SK-N-SH (cell line): ENCODE data around the gene APOL2. TPM values are rescaled to one million over a fixed set of nuclear protein-coding genes. Genes with fewer than 3 reads are reported as not detected.
"Not testable (repeated sequence)": the region's sequence is repeated elsewhere in the genome, so short reads cannot be mapped to it uniquely, and the experiment has no call there.

Experiments
- CTCF ChIA-PET: fragments of 300-600, 350-600 bp; formaldehyde crosslinking; extraction: SDS; loops from one replicate; lab custom pipeline; 2021; lab: Yijun Ruan, JAX
- POLR2A ChIA-PET: fragments of 350-600 bp; sonication (Branson Sonifier 250); formaldehyde crosslinking; extraction: SDS; loops from one replicate; lab custom pipeline; 2020; ENCODE audit warnings: antibody characterized with exemption, inconsistent platforms; lab: Yijun Ruan, JAX
- DNase-seq: peaks from one replicate; pipeline ENCODE4 v3.0.0; 2012
- H2AFZ ChIP-seq: fragments of 200-600 bp; sonication (generic); 2 replicates; pipeline ENCODE4 v1.8.1; 2016; ENCODE audit warnings: antibody characterized with exemption, mild to moderate bottlenecking, low read depth
- H3F3A ChIP-seq: fragments of 200-600 bp; sonication (generic); replicated peaks from 2 replicates; pipeline ENCODE3; 2016; ENCODE audit warnings: antibody characterized with exemption, mild to moderate bottlenecking; ENCODE audit not compliant: insufficient read depth
- H3K27ac ChIP-seq, 2 experiments: fragments of 200-500 bp in 1 of 2; fragments of 200-600 bp in 1 of 2; sonication (Bioruptor generic) in 1 of 2; sonication (generic), shearing (Covaris generic) in 1 of 2; 2 replicates each; pipeline versions ENCODE4 v1.5.1 to v1.6.1; 2014 to 2016; ENCODE audit warnings: low read depth in 2 of 2, inconsistent platforms in 1 of 2, low read length in 1 of 2, mild to moderate bottlenecking in 1 of 2, mixed read lengths in 1 of 2
- H3K27me3 ChIP-seq: fragments of 200-600 bp; sonication (generic), shearing (Covaris generic); 2 replicates; pipeline ENCODE4 v1.6.1; 2016; ENCODE audit warnings: mixed run types; ENCODE audit not compliant: insufficient read depth
- H3K36me3 ChIP-seq, 2 experiments: fragments of 200-500 bp in 1 of 2; fragments of 200-600 bp in 1 of 2; sonication (Bioruptor generic) in 1 of 2; sonication (generic) in 1 of 2; replicated peaks in 1 of 2; 2 replicates each; pipeline versions ENCODE3 to v1.5.1; 2014 to 2016; ENCODE audit warnings: low read length in 1 of 2, mild to moderate bottlenecking in 1 of 2; ENCODE audit not compliant: insufficient read depth in 2 of 2, control insufficient read depth in 1 of 2
- H3K4me1 ChIP-seq, 2 experiments: fragments of 200-500 bp in 1 of 2; fragments of 200-600 bp in 1 of 2; sonication (Bioruptor generic) in 1 of 2; sonication (generic), shearing (Covaris generic) in 1 of 2; 2 replicates each; pipeline versions ENCODE4 v1.5.1 to v1.6.1; 2014 to 2016; ENCODE audit warnings: low read depth in 1 of 2, low read length in 1 of 2, mixed run types in 1 of 2; ENCODE audit not compliant: insufficient read depth in 2 of 2, control insufficient read depth in 1 of 2
- H3K4me2 ChIP-seq: fragments of 200-600 bp; sonication (generic), shearing (Covaris generic); 2 replicates; pipeline ENCODE4 v1.6.1; 2017; ENCODE audit warnings: mixed run types
- H3K4me3 ChIP-seq, 2 experiments: fragments of 200-500 bp in 1 of 2; fragments of 200-600 bp in 1 of 2; sonication (Bioruptor generic) in 1 of 2; sonication (generic), shearing (Covaris generic) in 1 of 2; 2 replicates each; pipeline versions ENCODE4 v1.5.1 to v1.8.1; 2014 to 2016; ENCODE audit warnings: low read depth in 2 of 2, inconsistent platforms in 1 of 2, low read length in 1 of 2, mild to moderate bottlenecking in 1 of 2, mixed read lengths in 1 of 2, moderate library complexity in 1 of 2
- H3K79me2 ChIP-seq: fragments of 200-600 bp; sonication (generic); 2 replicates; pipeline ENCODE4 v1.8.1; 2017; ENCODE audit warnings: mild to moderate bottlenecking; ENCODE audit not compliant: insufficient read depth
- H3K9ac ChIP-seq: fragments of 200-600 bp; sonication (generic); 2 replicates; pipeline ENCODE4 v1.6.1; 2017; ENCODE audit warnings: mixed run types
- H3K9me2 ChIP-seq: fragments of 200-600 bp; sonication (generic); 2 replicates; pipeline ENCODE4 v1.6.1; 2017; ENCODE audit warnings: mixed run types
- H3K9me3 ChIP-seq: fragments of 200-600 bp; sonication (generic); 2 replicates; pipeline ENCODE4 v1.6.1; 2017; ENCODE audit warnings: mixed run types, mild to moderate bottlenecking, moderate library complexity
- H4K20me1 ChIP-seq: fragments of 200-600 bp; sonication (generic); 2 replicates; pipeline ENCODE4 v1.6.1; 2017; ENCODE audit warnings: mild to moderate bottlenecking, mixed run types; ENCODE audit not compliant: insufficient read depth
- CTCF ChIP-seq: fragments of 200-600 bp; sonication (generic); IDR thresholded peaks from 2 replicates; pipeline ENCODE4 v1.6.1; 2017; ENCODE audit warnings: antibody characterized with exemption, mild to moderate bottlenecking, moderate library complexity
- ELF1 ChIP-seq: IDR thresholded peaks from 2 replicates; pipeline ENCODE4 v1.4.0; 2012
- FOXJ3 ChIP-seq: sonication (generic); formaldehyde crosslinking; IDR thresholded peaks from 2 replicates; pipeline ENCODE4 v1.5.1; 2020; ENCODE audit warnings: mild to moderate bottlenecking, missing genetic modification reagents
- GATA2 ChIP-seq: sonication (generic); formaldehyde crosslinking; IDR thresholded peaks from 2 replicates; pipeline ENCODE4 v1.5.0; 2020; ENCODE audit warnings: mild to moderate bottlenecking, missing genetic modification reagents
- NFIC ChIP-seq: IDR thresholded peaks from 2 replicates; pipeline ENCODE4 v1.4.0; 2012; ENCODE audit warnings: borderline replicate concordance
- POLR2AphosphoS5 ChIP-seq: IDR thresholded peaks from 2 replicates; pipeline ENCODE4 v1.6.1; 2012; ENCODE audit warnings: low read depth, low read length
- RAD21 ChIP-seq: IDR thresholded peaks from 2 replicates; pipeline ENCODE4 v1.6.1; 2012; ENCODE audit warnings: mild to moderate bottlenecking, low read length
- RXRA ChIP-seq: IDR thresholded peaks from 2 replicates; pipeline ENCODE4 v1.4.0; 2012; ENCODE audit warnings: low read depth, mild to moderate bottlenecking, borderline replicate concordance
- USF1 ChIP-seq: IDR thresholded peaks from 2 replicates; pipeline ENCODE4 v1.4.0; 2012; ENCODE audit warnings: low read depth, borderline replicate concordance
- WGBS: methylation state at CpG from one replicate; pipeline ENCODE4 v1.1.6; 2017; ENCODE audit warnings: low lambda C conversion rate; 5-methylcytosine and 5-hydroxymethylcytosine counted together
- polyA plus RNA-seq, 3 experiments: library from polyadenylated mRNA; depleted of rRNA; stranded (reverse); fragments of >200 nt; gene quantifications; 2 replicates each; pipeline ENCODE4 v1.2.3, GENCODE V29; 2012

Gene APOL2
- polyA plus RNA-seq, 1 of the 3 experiments (the other 2 are of a cell fraction) = 8.3 TPM

- Histone ChIP-seq H3K36me3 (no peaks in the 10 kb centered on the region), H3F3A (no peaks in the 10 kb centered on the region), H3K79me2 (no peaks in the 10 kb centered on the region), H3K27ac (no peak within 1 kb of the TSS), H3K9me2 (no peaks in the 10 kb centered on the region), H3K27me3 (no peaks in the 10 kb centered on the region), H3K9ac (no peak within 1 kb of the TSS), H3K4me3 (no peak within 1 kb of the TSS), H3K4me2 (no peak within 1 kb of the TSS), H4K20me1 (no peaks in the 10 kb centered on the region), H3K4me1 (peaks cover 0 to 23% of the 10 kb centered on the region in 2 experiments; a peak in 1 of 4 replicates), H3K9me3 (no peaks in the 10 kb centered on the region), H2AFZ (no peak within 1 kb of the TSS)
- POLR2A ChIA-PET = interaction anchor here (0.8 kb wide), 1 partner anchor 14 kb away, joined by 3 read pairs; the partner anchor contains the start of gene APOL2
- CTCF ChIA-PET = interaction anchor here (1.0 to 3.9 kb wide), 4 partner anchors 13 to 76 kb away, joined by 3 to 14 read pairs (median 4); partner anchors contain the start of gene APOL2
- DNase-seq = no peak
- TF ChIP-seq USF1 (no peak), GATA2 (CRISPR knock-in tag) (no peak), FOXJ3 (no peak), POLR2AphosphoS5 (no peak), NFIC (no peak), RXRA (no peak), ELF1 (no peak), RAD21 (no peak), CTCF (no peak)
- 87% methylated on average over 9 of the region's 10 CpGs for WGBS
Observed at GRCh38 chr22:36252754-36253522, 13.6 kb upstream of the APOL2 start, which contains the start of gene APOL1. TSS of gene APOL1 (plus strand) at chr22:36253133. CDS start at chr22:36254956, 1,823 bp downstream.

- H3K79me2 ChIP-seq, H3K9me2 ChIP-seq, H3K4me3 ChIP-seq, H3K9me3 ChIP-seq, DNase-seq, H3K4me2 ChIP-seq, H3K27ac ChIP-seq, POLR2A ChIA-PET, H3K9ac ChIP-seq, H4K20me1 ChIP-seq, H2AFZ ChIP-seq, H3F3A ChIP-seq, H3K27me3 ChIP-seq, H3K36me3 ChIP-seq: not testable (repeated sequence)
- CTCF ChIA-PET = interaction anchor here (3.9 kb wide), 1 partner anchor 26 kb away, joined by 14 read pairs; no protein-coding TSS in a partner anchor
- 91% methylated on average over 7 of the region's 7 CpGs for WGBS
- peaks cover 0 to 23% of the 10 kb centered on the region in 2 experiments; a peak in 1 of 4 replicates for H3K4me1 ChIP-seq
Observed at GRCh38 chr22:36251979-36252608, 12.8 kb upstream of the APOL2 start.

GRCh38 chr22:36250292-36250960 lies 11.1 kb upstream of the APOL2 start:
- H3K9me3 ChIP-seq, H3K27me3 ChIP-seq, H2AFZ ChIP-seq, H3K4me2 ChIP-seq, H3K27ac ChIP-seq, H4K20me1 ChIP-seq, DNase-seq, H3K4me3 ChIP-seq, POLR2A ChIA-PET, H3K9ac ChIP-seq, H3K79me2 ChIP-seq, H3K9me2 ChIP-seq, H3F3A ChIP-seq, H3K36me3 ChIP-seq: not testable (repeated sequence)
- peaks cover 0 to 23% of the 10 kb centered on the region in 2 experiments; a peak in 1 of 4 replicates for H3K4me1 ChIP-seq
- whole genome bisulfite sequencing = 83% methylated on average over 24 of the region's 24 CpGs
- CTCF ChIA-PET = interaction anchor here (1.6 kb wide), 1 partner anchor 10 kb away, joined by 4 read pairs; no protein-coding TSS in a partner anchor
